Activated CD4-positive, alpha-beta T cell treated with anti-CD3 and anti-CD28 coated beads, Interleukin-2, amount 10 ng/mL, durations not matched to agents 24 days and 14 days (primary cell): ENCODE measurements around the gene KNDC1. TPM values are rescaled to one million over a fixed set of nuclear protein-coding genes. Genes with fewer than 3 reads are reported as not detected.

ENCODE experiments used
- DNase-seq: peaks from one replicate; pipeline ENCODE4 v3.0.0; 2022
- H3K27ac Mint-ChIP-seq: one replicate; pipeline ENCODE4 v1.8.0; 2022; ENCODE audit warnings: mild to moderate bottlenecking, mixed read lengths
- H3K27me3 Mint-ChIP-seq: one replicate; pipeline ENCODE4 v1.8.0; 2022; ENCODE audit warnings: mixed read lengths
- H3K36me3 Mint-ChIP-seq: one replicate; pipeline ENCODE4 v1.8.0; 2022; ENCODE audit warnings: low read depth, mild to moderate bottlenecking, mixed read lengths
- H3K4me1 Mint-ChIP-seq: one replicate; pipeline ENCODE4 v1.8.0; 2021; ENCODE audit warnings: mixed read lengths
- H3K4me3 Mint-ChIP-seq: one replicate; pipeline ENCODE4 v1.8.0; 2022; ENCODE audit warnings: mild to moderate bottlenecking, moderate library complexity, mixed read lengths
- H3K9me3 Mint-ChIP-seq: one replicate; pipeline ENCODE4 v1.8.0; 2021; ENCODE audit warnings: mixed read lengths
- intact Hi-C: fragments of 100-400 bp; cut with micrococcal nuclease; formaldehyde crosslinking; loops from one replicate; pipeline ENCODE4 v1.15.1; 2023
- total RNA-seq: library from RNA; stranded (reverse); gene quantifications from 2 replicates; pipeline ENCODE4 v1.2.3, GENCODE V29; 2022

The KNDC1 gene
- total RNA-seq, 1 donor from 2014 or later, result 0.19 TPM

DNA sequence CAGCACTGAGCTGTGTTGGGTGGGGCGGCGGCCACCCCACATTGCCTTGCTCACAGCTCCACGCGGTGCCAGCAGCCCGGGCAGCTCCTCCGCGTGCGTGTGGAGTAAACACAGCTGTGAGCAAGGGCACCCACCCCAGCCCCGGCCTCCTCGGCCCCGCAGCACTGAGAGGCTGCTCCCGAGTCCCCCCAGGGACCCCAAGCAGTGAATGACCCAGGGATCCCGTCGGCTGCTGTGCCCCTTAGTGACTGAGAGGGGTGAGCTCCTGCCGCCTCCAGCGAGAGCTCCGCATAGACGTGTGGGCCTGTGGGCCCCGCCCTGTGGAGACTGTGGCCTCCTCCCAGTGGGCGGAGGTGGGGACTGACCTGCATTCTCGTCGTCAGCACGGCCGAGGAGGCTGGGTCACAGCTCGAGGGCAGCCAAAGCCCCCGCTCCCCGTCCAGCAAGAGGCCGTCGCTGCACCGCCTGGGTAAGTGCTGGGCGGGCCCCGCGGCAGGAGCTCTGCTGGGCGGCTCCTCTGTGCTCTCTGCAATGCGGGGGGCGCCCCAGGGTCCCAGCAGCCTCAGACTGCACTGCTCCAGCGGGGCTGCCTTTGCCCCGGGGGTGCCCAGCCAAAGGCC, 40.1 kb downstream of the KNDC1 start:
- H3K27ac Mint-ChIP-seq, result no peak overlapping the region

DNA sequence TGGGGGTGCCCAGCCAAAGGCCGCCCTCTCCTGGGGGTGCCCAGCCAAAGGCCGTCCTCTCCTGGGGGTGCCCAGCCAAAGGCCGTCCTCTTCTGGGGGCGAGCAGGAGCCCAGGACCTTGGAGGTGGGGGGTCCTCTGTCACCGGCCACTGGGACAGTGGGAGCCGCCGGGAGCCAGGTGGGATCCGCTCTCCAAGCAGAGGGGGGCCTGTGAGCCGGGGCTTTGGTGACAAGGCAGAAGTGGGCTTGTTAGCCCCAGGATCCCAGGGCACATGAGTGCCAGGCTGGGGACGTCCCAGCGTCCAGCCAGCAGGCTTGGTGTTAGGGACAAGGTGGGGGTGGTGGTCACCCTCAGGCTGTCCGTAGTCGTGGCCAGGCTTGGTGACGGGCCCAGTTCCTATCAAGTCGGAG, 40.6 kb downstream of the KNDC1 start:
- H3K27me3 Mint-ChIP-seq, result no peaks in the 10 kb centered on the region
- intact Hi-C loops, result no loop called here
- no peak for DNase-seq
- no peak overlapping the region for H3K27ac Mint-ChIP-seq
- no peak overlapping the region for H3K4me3 Mint-ChIP-seq
- H3K36me3 Mint-ChIP-seq, result no peaks in the 10 kb centered on the region
- H3K4me1 Mint-ChIP-seq, result no peaks in the 10 kb centered on the region
- H3K9me3 Mint-ChIP-seq, result no peaks in the 10 kb centered on the region

More for the DNA sequence above, 40.1 kb downstream of the KNDC1 start:
- Mint-ChIP-seq H3K4me3 (no peak overlapping the region), H3K4me1 (no peaks in the 10 kb centered on the region), H3K27me3 (no peaks in the 10 kb centered on the region), H3K36me3 (no peaks in the 10 kb centered on the region), H3K9me3 (no peaks in the 10 kb centered on the region)
- DNase-seq, result no peak
- intact Hi-C loops, result no loop called here

DNA sequence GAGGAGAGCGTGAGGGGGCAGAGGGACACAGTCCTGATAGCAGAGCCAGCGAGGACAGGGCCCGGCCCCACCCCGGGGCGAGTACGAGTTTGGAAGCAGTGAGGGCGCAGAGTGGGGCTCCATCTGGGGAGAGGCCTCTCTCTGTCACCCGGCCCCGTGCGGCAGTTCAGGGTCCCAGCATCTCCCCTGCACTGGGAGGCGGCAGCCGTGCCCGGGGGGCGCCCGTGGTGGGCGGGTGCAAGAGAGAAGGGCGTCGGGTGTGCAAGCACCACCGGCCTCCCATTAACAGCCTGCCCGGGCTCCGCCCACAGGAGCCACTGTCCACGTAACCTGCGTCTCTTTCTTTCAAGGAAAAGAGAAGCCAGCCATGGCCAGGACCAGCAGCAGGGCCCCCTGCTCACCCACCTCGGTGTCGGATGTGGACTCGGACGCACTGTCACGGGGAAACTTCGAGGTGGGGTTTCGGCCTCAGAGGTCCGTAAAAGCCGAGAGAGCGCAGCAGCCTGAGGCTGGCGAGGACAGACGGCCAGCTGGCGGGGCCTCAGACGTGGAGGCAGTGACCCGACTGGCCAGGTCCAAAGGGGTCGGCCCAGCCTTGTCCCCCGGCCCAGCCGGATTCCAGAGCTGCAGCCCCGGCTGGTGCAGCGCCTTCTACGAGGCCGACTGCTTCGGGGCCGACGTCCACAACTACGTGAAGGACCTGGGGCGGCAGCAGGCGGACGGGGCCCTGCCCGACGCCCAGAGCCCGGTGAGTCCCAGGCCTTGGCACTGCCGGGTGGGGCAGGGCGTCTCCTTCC, 41.3 kb downstream of the KNDC1 start:
- Mint-ChIP-seq H3K27me3 (no peaks in the 10 kb centered on the region), H3K4me3 (no peak overlapping the region), H3K27ac (no peak overlapping the region), H3K9me3 (no peaks in the 10 kb centered on the region), H3K36me3 (no peaks in the 10 kb centered on the region), H3K4me1 (no peaks in the 10 kb centered on the region)
- intact Hi-C loops, result no loop called here
- no peak for DNase-seq

DNA sequence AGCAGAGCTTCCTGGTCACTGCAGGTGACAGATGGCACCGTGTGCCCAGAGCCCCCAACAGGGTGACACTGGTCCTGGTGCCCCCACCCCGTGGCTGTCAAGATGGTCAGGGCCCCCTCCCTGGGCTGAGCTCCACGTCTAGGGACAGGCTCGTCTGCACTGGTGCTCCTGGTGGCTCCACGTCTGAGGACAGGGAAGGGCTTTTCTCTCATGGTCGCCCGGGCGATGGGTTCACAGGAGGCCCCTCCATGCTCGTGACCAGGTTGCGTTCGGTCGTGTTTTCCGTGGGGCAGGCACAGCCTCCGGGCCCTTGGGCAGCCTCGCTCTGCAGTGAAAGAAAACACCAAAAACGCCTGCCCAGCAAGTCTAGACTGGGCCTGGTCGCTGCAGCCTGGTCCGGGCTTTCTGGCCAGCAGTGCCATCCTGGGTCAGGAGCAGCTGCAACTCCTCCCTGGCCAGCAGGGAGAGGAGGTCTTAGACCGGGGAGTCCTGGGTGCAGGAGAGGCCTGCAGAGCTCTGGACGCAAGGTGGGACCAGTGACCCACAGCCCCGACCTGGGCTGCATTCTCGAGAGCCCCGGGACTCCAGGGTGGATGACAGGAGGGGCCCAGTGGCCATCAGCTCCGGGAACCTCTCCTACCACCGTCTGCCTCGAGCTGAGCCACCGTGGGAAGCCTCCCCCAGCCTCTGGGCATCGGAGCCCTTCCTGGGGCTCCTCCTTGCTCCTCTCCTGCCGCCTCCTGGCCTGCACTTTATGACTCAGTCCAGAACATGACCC, 42.1 kb downstream of the KNDC1 start:
- no peaks in the 10 kb centered on the region for H3K9me3 Mint-ChIP-seq
- no peak overlapping the region for H3K4me3 Mint-ChIP-seq
- H3K36me3 Mint-ChIP-seq, result no peaks in the 10 kb centered on the region
- intact Hi-C loops, result no loop called here
- H3K4me1 Mint-ChIP-seq, result no peaks in the 10 kb centered on the region
- DNase-seq, result no peak
- H3K27ac Mint-ChIP-seq, result no peak overlapping the region
- H3K27me3 Mint-ChIP-seq, result no peaks in the 10 kb centered on the region

DNA sequence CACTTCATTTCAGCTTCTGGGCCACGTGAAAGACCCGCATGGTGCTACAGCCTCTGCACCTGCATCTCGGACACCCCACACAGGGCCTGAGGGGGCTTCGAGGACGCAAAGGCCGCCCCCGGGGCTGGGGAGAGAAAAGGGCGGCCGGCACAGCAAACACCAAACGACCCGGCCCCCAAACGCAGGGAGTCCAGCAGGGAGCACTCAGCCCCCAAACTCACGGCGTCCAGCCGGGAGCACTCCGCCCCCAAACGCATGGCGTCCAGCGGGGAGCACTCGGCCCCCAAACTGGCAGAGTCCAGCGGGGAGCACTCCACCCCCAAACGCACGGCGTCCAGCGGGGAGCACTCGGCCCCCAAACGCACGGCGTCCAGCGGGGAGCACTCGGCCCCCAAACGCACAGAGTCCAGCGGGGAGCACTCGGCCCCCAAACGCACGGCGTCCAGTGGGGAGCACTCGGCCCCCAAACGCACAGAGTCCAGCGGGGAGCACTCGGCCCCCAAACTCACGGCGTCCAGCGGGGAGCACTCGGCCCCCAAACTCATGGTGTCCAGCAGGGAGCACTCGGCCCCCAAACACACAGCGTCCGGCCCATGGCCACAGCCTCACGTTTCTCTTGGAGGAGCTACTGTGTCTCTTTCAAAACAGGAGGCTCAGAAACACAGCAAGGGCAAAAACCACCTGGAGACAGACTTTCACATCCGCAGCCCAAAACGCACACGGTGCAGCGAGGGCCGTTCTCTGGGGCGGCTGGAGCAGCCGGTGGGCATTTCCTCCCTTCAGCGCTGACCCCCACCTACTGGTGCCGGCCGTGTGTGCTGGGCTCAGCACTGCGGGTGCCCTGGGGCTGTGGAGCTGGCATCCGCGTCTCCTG, 43.0 kb downstream of the KNDC1 start:
- Mint-ChIP-seq H3K4me3 (no peak overlapping the region), H3K9me3 (no peaks in the 10 kb centered on the region), H3K4me1 (no peaks in the 10 kb centered on the region), H3K36me3 (no peaks in the 10 kb centered on the region), H3K27ac (no peak overlapping the region), H3K27me3 (no peaks in the 10 kb centered on the region)
- no peak for DNase-seq
- intact Hi-C loops, result no loop called here

DNA sequence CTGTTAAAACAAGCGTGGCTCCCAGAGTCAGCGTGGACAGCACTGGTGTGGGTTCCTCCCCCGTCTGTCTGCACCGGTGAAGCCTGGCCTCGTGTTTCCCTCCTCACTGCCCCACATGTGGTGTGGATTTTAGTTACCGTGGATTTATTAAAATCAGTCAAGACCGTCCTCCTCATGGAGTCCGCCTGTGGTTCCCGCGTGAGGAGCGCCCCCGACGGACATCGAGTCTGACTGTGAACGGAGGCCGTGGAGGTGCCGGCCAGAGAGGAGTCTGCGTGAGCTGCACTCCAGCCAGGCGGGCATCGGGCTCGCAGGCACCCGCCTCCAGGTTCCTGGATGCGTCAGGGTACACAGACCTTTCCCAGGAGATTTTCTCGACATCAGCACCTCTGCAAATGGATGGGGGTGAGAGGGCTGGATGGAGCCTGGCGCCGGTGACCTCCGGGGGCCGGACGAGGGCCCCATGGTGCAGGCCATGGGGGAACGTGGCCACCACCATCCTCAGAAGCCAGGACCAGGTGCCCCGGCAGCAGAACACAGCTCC, 43.7 kb downstream of the KNDC1 start:
- H3K4me1 Mint-ChIP-seq, result no peaks in the 10 kb centered on the region
- DNase-seq, result no peak
- H3K27me3 Mint-ChIP-seq, result no peaks in the 10 kb centered on the region
- intact Hi-C loops, result no loop called here
- H3K36me3 Mint-ChIP-seq, result no peaks in the 10 kb centered on the region
- no peak overlapping the region for H3K4me3 Mint-ChIP-seq
- no peak overlapping the region for H3K27ac Mint-ChIP-seq
- no peaks in the 10 kb centered on the region for H3K9me3 Mint-ChIP-seq

DNA sequence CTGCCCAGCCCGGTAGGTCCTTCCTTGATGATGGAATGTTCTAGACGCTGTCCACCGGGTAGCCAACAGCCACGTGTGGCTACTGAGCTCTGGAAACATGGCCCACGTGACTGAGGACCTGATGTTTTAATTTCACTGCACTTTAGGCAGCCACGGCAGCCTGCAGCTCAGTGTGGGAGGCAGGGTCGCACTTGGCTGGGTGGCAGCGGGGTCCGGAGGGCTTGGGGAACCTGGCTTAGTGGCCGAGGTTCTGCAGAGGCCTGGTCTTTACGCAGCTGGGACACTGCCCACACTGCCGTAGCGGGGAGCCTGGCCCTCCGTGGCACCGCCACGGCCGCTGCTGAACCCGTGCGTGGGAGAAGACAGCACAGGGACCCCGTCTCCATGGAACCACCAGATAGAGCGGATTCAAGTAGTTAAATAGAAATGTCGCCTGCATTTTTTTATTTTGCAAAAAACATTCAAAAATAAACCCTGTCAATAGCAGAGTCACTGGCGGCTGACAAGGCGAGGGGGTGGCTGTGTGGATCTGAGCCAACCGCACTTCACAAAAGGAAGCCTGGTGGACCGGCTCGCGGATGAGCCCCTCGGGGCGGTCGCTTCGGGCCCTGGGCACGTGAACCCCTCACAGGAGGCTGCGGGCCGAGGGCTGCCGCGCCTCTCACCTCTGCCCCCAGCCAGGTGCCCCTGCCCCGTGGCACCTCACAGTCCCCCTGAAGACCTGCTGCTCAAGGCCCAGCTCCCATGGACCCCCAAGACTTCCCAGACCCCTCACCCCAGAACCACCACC, 44.4 kb downstream of the KNDC1 start:
- Mint-ChIP-seq H3K27me3 (no peaks in the 10 kb centered on the region), H3K4me3 (no peak overlapping the region), H3K4me1 (no peaks in the 10 kb centered on the region), H3K9me3 (no peaks in the 10 kb centered on the region), H3K27ac (no peak overlapping the region), H3K36me3 (no peaks in the 10 kb centered on the region)
- intact Hi-C loops, result no loop called here
- DNase-seq, result no peak

DNA sequence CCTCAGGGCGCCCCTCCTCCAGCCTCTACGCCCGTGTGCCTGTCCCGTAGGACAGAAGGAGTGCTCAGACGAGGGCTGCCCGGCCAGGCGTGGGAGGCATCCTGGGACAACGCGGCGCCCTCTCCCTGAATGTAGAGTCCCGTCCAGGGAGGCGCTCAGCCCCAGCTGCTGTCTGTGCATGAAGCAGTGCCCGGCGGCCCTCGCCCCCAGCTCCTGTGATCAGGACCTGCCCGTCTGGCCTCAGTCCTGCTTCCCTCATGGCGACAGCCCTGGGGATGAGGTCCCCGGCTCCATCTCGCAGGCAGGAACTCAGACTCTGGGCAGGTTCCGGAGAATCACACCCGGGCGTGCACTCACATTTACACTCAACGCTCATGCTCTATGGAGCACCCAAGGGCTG, 45.1 kb downstream of the KNDC1 start:
- H3K27me3 Mint-ChIP-seq, result no peaks in the 10 kb centered on the region
- intact Hi-C loops, result no loop called here
- no peak overlapping the region for H3K27ac Mint-ChIP-seq
- H3K4me3 Mint-ChIP-seq, result no peak overlapping the region
- H3K9me3 Mint-ChIP-seq, result no peaks in the 10 kb centered on the region
- no peak for DNase-seq
- no peaks in the 10 kb centered on the region for H3K36me3 Mint-ChIP-seq
- H3K4me1 Mint-ChIP-seq, result no peaks in the 10 kb centered on the region

DNA sequence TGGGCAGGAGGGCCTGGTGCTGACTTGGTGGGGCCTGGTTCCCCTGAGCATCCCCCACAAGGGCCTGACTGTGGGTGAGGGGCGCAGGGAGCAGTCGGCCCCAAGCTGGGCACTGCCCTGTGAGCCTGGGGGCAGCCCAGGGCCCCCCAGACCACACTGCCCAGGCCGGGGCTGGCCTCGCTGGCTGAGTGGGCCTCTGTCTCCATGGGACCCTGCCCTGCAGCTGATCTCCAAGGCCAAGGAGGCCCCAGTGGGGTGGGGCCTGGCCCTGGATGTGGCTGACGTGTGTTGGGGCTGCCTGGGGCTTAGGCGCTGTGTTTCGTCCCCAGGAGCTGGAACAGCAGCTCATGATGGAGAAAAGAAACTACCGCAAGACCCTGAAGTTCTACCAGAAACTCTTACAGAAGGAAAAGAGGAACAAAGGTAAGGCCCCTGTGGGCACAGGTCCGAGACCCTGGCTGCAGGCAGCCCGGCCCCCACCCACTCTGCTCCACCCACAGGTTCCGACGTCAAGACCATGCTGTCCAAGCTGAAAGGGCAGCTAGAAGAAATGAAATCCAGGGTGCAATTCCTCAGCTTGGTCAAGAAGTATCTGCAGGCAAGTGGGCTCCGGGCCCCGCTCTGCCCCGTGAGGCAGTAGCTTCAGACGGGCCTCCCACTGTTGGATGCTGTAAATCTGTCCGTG, 46.5 kb downstream of the KNDC1 start:
- intact Hi-C loops, result no loop called here
- Mint-ChIP-seq H3K4me3 (no peak overlapping the region), H3K27me3 (no peaks in the 10 kb centered on the region), H3K9me3 (no peaks in the 10 kb centered on the region), H3K27ac (no peak overlapping the region), H3K4me1 (peaks cover 3% of the 10 kb centered on the region), H3K36me3 (no peaks in the 10 kb centered on the region)
- DNase-seq, result no peak

DNA sequence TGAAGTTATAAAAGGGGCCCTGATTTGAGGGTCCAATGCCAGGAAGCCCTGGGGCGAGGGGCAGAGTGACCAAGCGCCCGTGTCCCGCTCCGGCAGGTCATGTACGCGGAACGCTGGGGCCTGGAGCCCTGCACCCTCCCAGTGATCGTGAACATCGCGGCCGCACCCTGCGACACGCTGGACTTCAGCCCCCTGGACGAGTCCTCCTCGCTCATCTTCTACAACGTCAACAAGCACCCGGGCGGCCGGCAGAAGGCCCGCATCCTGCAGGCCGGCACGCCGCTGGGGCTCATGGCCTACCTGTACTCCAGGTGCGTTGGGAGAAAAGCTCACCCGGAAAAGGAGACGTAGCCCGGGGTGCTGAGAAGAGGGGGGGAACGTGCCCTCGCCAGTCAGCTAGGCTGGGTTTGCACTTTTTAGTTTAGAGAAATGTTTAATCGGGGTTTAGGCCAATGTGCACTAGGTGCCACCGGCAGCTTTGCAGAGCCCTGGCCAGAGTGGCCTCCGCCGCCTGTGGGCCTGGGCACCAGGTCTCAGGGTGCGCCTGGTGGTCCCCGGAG, 47.1 kb downstream of the KNDC1 start:
- Mint-ChIP-seq H3K4me3 (no peak overlapping the region), H3K4me1 (peaks cover 3% of the 10 kb centered on the region), H3K27ac (no peak overlapping the region), H3K36me3 (no peaks in the 10 kb centered on the region), H3K9me3 (no peaks in the 10 kb centered on the region), H3K27me3 (no peaks in the 10 kb centered on the region)
- intact Hi-C loops, result no loop called here
- no peak for DNase-seq

DNA sequence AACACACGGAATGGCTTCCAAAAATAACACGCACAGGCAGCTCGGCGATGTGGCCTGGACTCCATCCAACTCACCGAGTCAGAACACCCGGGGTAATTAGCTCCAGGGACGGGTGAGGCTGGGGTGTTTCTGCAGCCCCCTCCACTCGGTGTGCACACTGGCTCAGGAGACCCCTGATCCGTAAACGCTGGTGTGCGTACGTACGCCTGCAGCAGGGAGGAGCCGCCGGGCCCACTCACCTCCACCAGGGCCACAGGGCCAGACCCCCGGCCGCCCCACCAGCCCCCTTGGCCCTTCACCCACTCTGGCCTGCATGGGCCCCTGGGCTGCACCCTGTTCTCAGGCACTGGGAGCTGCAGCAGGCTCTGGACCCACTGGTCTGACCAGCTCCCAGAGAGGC, 47.6 kb downstream of the KNDC1 start:
- no peaks in the 10 kb centered on the region for H3K27me3 Mint-ChIP-seq
- H3K4me1 Mint-ChIP-seq, result peaks cover 3% of the 10 kb centered on the region
- no peaks in the 10 kb centered on the region for H3K36me3 Mint-ChIP-seq
- H3K4me3 Mint-ChIP-seq, result no peak overlapping the region
- no peak overlapping the region for H3K27ac Mint-ChIP-seq
- no peaks in the 10 kb centered on the region for H3K9me3 Mint-ChIP-seq
- DNase-seq, result no peak
- intact Hi-C loops, result no loop called here

DNA sequence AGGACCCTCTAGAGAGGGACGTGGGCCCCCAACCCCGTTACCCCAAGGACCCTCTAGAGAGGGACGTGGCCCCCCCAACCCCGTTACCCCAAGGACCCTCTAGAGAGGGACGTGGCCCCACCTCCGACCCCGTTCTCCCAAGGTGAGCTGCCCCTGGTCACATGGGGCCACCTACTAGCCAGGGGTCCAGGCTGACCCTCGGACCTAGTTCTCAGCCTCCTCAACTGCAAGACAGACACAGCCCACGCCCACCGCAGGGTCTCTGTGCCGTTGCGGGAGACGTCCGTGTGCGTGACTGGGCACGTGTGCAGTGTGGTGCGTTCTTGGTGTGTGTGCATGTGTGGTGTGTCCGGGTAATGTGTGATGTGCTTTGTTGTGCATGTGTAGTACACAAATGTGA, 48.4 kb downstream of the KNDC1 start:
- H3K4me3 Mint-ChIP-seq, result no peak overlapping the region
- H3K27me3 Mint-ChIP-seq, result no peaks in the 10 kb centered on the region
- no peaks in the 10 kb centered on the region for H3K9me3 Mint-ChIP-seq
- no peak for DNase-seq
- peaks cover 3% of the 10 kb centered on the region for H3K4me1 Mint-ChIP-seq
- no peaks in the 10 kb centered on the region for H3K36me3 Mint-ChIP-seq
- intact Hi-C loops, result no loop called here
- H3K27ac Mint-ChIP-seq, result no peak overlapping the region
